SK-N-SH treated with all-trans-retinoic acid at 6 μM for 48 hours (cell line): ENCODE data around the gene TMEM131L.

Source experiments
- BACH2 ChIP-seq: fragments of 250-450 bp; sonication (Bioruptor Pico); IDR thresholded peaks from 2 replicates; pipeline ENCODE4 v1.9.0; 2021; ENCODE audit warnings: mild to moderate bottlenecking, borderline replicate concordance
- CREB5 ChIP-seq: fragments of 250-450 bp; sonication (Bioruptor Pico); IDR thresholded peaks from 2 replicates; pipeline ENCODE4 v1.5.1; 2020; ENCODE audit warnings: low read depth, mild to moderate bottlenecking, moderate library complexity
- GLIS3 ChIP-seq: fragments of 250-450 bp; sonication (Bioruptor Pico); IDR thresholded peaks from 2 replicates; pipeline ENCODE4 v1.5.0; 2020; ENCODE audit warnings: mild to moderate bottlenecking, moderate library complexity
- PATZ1 ChIP-seq: fragments of 250-450 bp; sonication (Bioruptor Pico); IDR thresholded peaks from 2 replicates; pipeline ENCODE4 v1.8.0; 2020; ENCODE audit warnings: mild to moderate bottlenecking, moderate library complexity, borderline replicate concordance
- RARB ChIP-seq: fragments of 250-450 bp; sonication (Bioruptor Pico); IDR thresholded peaks from 2 replicates; pipeline ENCODE4 v1.8.0; 2021; ENCODE audit warnings: mild to moderate bottlenecking, moderate library complexity
- ZC3H10 ChIP-seq: fragments of 250-450 bp; sonication (Bioruptor Pico); IDR thresholded peaks from 2 replicates; pipeline ENCODE4 v1.5.1; 2021; ENCODE audit warnings: mild to moderate bottlenecking, moderate library complexity
- ZFP30 ChIP-seq: fragments of 450-650 bp; formaldehyde crosslinking; IDR thresholded peaks from 2 replicates; pipeline ENCODE4 v1.5.0; 2022; ENCODE audit warnings: mild to moderate bottlenecking, moderate library complexity
- ZNF8 ChIP-seq: fragments of 450-650 bp; formaldehyde crosslinking; IDR thresholded peaks from 2 replicates; pipeline ENCODE4 v1.5.0; 2020; ENCODE audit warnings: mild to moderate bottlenecking, moderate library complexity

- TF ChIP-seq GLIS3 (CRISPR knock-in tag) (no peak), PATZ1 (CRISPR knock-in tag) (no peak), ZFP30 (no peak), RARB (no peak), ZC3H10 (CRISPR knock-in tag) (no peak), ZNF8 (CRISPR knock-in tag) (no peak), BACH2 (CRISPR knock-in tag) (no peak), CREB5 (CRISPR knock-in tag) (no peak)
These were observed 162.7 kb downstream of the TMEM131L start for GRCh38 chr4:153628796-153629315.
